Keratinocyte (primary cell): ENCODE data around the gene GSDMA.

ENCODE experiments used
- CTCF ChIP-seq, 3 experiments: IDR thresholded peaks in 1 of 3; conservative IDR thresholded peaks in 1 of 3; optimal IDR thresholded peaks in 1 of 3; 2 replicates in 2 of 3; 3 replicates in 1 of 3; pipeline versions ENCODE3 to v1.5.1; 2011; ENCODE audit warnings: low read length in 3 of 3, mild to moderate bottlenecking in 3 of 3, moderate library complexity in 2 of 3, control low read depth in 1 of 3, inconsistent platforms in 1 of 3; ENCODE audit not compliant: insufficient read depth in 2 of 3; ENCODE audit errors: extremely low read depth in 1 of 3
- EZH2 ChIP-seq: IDR thresholded peaks from one replicate; pipeline ENCODE4 v1.6.1; 2012; ENCODE audit warnings: inconsistent platforms, mild to moderate bottlenecking, low read length, moderate library complexity

GRCh38 chr17:39973496-39973895, 10.7 kb downstream of the GSDMA start:
- TF ChIP-seq EZH2 (no peak), CTCF (optimal IDR thresholded peaks at IDR 0.05 in 1 of 3, IDR thresholded peaks at IDR 0.05 in 1 of 3, conservative IDR thresholded peaks at IDR 0.05 in 1 of 3; ENCODE audit: extremely low read depth in 1 of 3, insufficient read depth in 2 of 3, low read length in 3 of 3) (no peak)
